ENCODE results near the gene PRUNE2.
"Not testable (repeated sequence)": the region's sequence is repeated elsewhere in the genome, so short reads cannot be mapped to it uniquely, and the experiment has no call there.

The PRUNE2 gene, protein sequence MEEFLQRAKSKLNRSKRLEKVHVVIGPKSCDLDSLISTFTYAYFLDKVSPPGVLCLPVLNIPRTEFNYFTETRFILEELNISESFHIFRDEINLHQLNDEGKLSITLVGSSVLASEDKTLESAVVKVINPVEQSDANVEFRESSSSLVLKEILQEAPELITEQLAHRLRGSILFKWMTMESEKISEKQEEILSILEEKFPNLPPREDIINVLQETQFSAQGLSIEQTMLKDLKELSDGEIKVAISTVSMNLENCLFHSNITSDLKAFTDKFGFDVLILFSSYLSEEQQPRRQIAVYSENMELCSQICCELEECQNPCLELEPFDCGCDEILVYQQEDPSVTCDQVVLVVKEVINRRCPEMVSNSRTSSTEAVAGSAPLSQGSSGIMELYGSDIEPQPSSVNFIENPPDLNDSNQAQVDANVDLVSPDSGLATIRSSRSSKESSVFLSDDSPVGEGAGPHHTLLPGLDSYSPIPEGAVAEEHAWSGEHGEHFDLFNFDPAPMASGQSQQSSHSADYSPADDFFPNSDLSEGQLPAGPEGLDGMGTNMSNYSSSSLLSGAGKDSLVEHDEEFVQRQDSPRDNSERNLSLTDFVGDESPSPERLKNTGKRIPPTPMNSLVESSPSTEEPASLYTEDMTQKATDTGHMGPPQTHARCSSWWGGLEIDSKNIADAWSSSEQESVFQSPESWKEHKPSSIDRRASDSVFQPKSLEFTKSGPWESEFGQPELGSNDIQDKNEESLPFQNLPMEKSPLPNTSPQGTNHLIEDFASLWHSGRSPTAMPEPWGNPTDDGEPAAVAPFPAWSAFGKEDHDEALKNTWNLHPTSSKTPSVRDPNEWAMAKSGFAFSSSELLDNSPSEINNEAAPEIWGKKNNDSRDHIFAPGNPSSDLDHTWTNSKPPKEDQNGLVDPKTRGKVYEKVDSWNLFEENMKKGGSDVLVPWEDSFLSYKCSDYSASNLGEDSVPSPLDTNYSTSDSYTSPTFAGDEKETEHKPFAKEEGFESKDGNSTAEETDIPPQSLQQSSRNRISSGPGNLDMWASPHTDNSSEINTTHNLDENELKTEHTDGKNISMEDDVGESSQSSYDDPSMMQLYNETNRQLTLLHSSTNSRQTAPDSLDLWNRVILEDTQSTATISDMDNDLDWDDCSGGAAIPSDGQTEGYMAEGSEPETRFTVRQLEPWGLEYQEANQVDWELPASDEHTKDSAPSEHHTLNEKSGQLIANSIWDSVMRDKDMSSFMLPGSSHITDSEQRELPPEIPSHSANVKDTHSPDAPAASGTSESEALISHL (N-terminal part only)
- total RNA-seq: 0.07 to 3.0 (median 0.54) reads per million in 18 experiments

DNA sequence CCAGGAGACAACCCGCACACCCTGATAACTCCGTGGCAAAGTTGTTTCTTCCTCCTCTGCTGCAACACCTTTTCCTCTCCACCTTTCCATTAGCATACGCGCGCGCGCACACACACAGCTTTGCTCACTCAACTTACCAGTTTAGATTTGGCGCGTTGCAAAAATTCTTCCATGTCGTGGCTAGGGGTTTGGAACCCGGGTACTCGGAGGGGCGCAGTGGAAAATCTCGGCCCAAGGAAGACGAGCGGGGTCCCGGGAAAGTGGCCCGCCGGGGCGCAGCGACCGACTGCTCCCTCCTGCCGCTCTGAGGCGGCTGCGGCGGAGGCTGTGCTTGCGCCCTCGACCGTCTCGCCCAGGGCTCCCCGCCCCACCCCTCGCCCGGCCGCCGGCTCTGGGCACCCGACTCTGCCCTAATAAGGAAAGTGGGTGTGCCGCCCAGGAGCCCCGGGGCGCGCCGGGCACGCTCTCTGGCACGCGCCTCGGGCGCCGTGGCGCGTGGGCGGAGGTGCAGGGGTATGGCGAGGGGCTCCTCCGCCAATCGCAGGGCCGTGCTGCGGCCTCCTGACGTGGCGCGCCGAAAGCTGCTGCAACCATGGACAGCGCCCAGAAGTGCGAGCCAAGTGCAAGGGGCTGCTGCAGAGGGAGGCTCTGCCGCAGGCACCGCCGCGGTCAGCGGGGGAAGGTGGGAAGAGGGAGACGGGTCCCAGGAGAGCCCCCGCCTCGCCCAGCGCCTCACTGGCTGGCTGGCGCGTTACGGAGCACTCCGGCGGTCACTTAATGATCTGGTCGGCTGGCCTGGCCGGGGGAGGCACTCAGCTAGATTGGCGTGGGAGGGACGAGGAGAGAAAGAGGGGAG, at the start of gene PRUNE2:
Gene PRUNE2 (minus strand): TSS at position 324 of the 856 bp plus-strand sequence. CDS start 151 bp downstream, at position 173.
- DNase-seq: no peak

GRCh38 chr9:76955406-76955805, 49.5 kb upstream of the PRUNE2 start:
- DNase-seq: not testable (repeated sequence)

- no peak for DNase-seq
Measured at GRCh38 chr9:76949865-76950264, 44.0 kb upstream of the PRUNE2 start.

GRCh38 chr9:76944011-76944410, 38.1 kb upstream of the PRUNE2 start:
- DNase-seq: no peak

DNA sequence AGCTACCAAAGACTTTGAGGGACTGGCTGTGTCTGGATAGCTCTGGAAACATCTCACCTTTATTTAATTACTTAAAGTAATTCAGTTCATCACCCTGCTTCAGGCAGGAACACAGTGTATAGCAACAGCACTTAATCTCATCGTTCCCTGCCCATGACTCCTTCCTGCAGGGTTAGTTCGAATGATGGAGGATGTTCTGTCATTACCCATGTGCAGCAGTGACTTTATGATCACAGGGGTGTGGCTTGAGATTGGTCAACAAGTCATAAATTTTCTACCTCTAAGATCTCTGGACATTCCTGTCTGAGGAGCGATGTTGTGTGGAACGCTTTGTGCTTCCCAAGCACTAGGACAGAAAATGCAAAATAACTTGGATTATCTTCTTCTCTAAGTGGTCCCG, 37.1 kb upstream of the PRUNE2 start:
- no peak for DNase-seq

DNA sequence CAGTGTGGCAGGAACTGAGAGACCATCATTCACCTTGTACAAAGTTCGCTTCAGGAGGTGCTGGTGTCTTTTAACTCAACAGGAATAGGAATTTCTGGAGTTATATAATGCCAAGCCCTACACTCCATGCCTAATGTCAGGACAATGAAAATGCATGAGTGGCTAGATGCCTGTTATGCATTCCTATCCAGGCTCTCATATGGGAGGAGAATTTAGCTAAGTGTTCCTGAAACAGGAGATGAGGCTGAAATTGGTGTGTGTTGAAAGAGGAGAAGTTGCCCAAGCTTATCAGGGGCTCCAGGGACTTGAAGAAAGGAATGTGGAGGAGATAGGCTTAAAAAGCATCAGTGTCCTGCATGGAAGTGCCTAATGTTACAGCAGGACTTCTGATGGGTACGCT, 26.8 kb upstream of the PRUNE2 start:
- no peak for DNase-seq

GRCh38 chr9:76932265-76932664, 26.4 kb upstream of the PRUNE2 start:
- no peak for DNase-seq

GRCh38 chr9:76927540-76928240, 21.8 kb upstream of the PRUNE2 start:
- DNase-seq: no peak

- DNase-seq: no peak
Measured at GRCh38 chr9:76926846-76927245, 20.9 kb upstream of the PRUNE2 start.

DNA sequence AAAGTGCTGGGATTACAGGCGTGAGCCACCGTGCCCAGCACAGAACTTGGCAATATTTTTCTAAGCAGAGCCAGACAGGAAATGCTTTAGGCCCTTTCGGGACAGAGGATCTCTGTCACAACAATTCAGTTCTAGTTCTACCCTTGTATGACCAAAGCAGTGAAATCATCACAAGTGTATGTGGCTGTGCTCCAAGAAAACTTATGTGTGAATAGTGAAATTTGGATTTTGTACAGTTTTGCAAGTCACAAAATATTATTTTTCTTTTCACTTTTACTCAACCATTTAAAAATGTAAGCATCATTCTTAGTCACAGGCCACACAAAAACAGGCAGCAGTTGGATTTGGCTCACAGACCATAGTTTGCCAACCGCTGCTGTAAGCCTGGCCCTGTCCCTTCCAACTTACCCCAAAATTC, 20.4 kb upstream of the PRUNE2 start:
- DNase-seq: no peak

- no peak for DNase-seq
Measured at GRCh38 chr9:76921165-76921564, 15.3 kb upstream of the PRUNE2 start.

DNA sequence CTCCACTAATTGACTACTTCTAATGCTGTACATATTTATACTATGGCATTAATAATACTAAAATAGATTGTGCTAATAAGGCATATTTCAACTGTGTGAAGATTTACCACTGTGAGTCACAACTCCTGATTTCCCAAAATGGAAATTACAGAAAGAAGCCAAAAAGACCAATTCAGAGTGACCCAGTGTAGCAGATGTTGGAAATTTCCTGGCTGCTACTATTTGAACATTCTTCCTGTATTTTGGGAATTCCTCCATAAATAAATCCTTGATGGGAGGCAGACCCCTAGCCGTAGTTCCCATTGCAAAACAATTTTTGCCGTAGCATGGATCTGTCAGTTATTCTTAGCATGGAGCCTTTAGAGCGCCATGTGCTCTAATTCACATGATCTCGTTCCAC, 11.4 kb upstream of the PRUNE2 start:
- DNase-seq: no peak

DNA sequence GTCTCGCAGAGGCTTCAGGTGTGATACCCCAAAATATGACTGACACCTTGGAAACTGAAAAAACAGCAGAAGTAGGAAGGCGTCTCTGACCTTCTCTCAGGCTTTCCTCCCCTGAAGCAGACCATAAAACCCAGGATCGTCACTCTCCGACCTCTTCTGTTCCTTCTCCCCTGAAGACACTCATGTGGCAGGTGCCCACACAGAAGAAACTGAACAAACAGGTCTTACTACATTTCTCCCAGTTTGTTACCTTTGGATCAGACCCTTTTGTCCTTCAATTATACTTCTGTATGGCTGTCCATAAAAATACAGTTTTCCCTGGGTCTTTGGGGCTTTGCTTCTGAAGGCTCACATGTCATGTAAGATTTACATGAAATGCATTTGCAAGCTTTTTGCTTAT, 10.3 kb upstream of the PRUNE2 start:
- no peak for DNase-seq

DNA sequence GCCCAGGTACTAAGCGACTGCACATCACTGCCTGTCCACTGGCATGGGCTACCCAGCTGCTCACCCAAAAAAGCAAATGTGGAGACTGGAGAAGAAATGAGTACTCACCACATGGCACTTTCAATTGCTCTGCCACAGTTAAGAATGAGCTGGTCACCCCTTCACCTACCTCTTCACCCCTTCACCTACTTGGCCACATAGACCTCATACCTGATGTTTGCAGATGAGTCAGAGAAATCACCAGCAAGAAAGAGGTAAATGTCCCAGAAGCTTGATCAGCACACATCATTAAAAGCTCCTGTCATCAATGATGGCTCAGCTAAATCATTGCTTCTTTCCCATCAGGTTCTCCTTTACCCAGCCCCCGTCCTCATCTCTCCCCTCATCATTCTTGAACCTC, 7.6 kb upstream of the PRUNE2 start:
- DNase-seq: no peak

- DNase-seq: no peak
Measured at GRCh38 chr9:76912636-76913275, 6.8 kb upstream of the PRUNE2 start.

DNA sequence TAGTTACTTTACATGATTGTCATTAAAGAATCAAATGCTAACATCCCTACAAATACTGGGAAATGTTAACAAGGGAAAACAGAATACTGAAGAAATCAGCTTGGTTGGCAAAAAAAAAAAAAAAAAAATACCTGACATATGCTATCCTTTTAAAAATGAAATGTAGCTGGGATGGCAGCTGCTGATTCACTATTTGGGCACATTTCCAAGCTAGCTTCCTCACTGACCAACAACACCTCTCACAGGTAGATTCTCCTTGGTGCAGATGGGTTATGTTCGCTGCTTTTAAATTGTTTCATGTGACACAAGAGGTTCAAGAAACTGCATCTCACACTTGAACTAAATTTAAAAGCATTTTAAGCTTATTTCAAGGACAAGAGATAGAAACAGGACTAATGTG, 6.1 kb upstream of the PRUNE2 start:
- no peak for DNase-seq

DNA sequence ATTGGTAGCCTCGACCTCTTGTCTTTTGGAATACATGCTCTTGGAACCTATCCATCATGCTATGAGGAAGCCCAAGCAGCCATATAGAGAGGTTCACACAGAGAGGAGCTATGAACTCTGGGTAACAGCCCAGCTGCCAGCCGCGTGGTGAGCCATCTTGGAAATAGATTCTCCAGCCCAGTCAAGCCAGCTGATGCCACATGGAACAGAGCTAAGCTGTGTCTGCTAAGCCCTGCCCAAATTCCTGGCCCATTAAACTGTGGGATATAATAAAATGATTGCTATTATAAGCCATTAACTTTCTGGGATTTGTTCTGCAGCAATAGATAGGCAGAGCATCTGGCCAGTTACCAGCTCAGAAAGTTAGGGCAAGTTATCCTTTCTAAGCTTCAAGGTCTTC, 4.9 kb upstream of the PRUNE2 start:
- DNase-seq: no peak

DNA sequence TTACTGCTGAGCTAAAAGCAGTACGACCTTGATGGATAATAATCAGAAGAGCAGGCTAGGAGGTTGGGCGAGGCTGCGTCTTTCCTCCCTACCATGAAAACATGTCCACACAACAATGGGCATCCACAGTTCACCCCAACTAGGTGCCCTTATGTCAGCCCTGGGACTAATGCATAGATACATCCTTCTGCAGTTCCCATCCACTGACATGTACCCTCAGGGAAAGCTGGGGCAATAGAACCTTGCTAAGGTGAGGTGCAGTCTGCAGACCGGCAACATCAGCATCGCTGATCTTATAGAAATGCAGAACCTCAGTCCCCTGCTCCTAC, 697 bp upstream of the PRUNE2 start:
- DNase-seq: no peak

GRCh38 chr9:76904661-76905457, 1.1 kb downstream of the PRUNE2 start:
- no peak for DNase-seq

DNA sequence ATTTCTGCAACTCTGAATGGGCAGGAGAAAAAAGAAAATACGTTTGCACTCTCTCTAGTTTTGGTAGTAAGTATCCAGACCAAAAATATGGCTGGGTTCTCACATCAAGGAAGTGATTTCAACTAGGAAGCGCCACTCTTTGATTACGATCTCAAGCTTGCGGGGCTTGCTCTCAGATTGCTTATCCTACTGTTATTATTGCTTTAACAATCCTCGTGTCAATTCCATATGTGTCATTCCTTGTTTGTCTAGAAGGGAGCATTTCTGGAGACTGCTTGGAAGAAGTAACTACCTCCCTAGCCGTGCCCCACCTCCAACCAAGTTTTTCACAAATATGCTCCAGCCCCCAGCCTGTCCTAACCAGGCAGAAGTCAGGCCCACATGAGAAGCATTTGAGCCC, 3.5 kb downstream of the PRUNE2 start:
- DNase-seq: no peak
